T-cell (primary cell): ENCODE data around the gene CDK6. TPM values are rescaled to one million over a fixed set of nuclear protein-coding genes. Genes with fewer than 3 reads are reported as not detected.

Experiments
- ATAC-seq, 4 experiments: fragments of 200-7000 bp in 3 of 4; fragments of 150-1000 bp in 1 of 4; cut with Tn5 transposase; replicated peaks in 1 of 4; 1 replicate in 3 of 4; 2 replicates in 1 of 4; pipeline ENCODE4 v1.10.0; 2021; ENCODE audit warnings: moderate library complexity in 3 of 4, mild to moderate bottlenecking in 2 of 4, moderate number of reproducible peaks in 1 of 4
- CTCF ChIA-PET, 2 donors: fragments of 300-600 bp; sonication (Branson Sonifier 250); formaldehyde crosslinking; loops; one replicate each; lab custom pipeline; 2022; ENCODE audit warnings: antibody characterized with exemption in 2 of 2; lab: Charles Lee
- POLR2A ChIA-PET, 2 donors: fragments of 300-600 bp; sonication (Branson Sonifier 250); formaldehyde crosslinking; loops; one replicate each; lab custom pipeline; 2022; ENCODE audit warnings: antibody characterized with exemption in 2 of 2; lab: Charles Lee
- DNase-seq, 35 experiments: peaks; one replicate each; pipeline versions ENCODE4 v3.0.0 to v3.0.0-alpha.2; 2013 to 2023
- H3K27ac ChIP-seq: one replicate; pipeline ENCODE4 v1.5.1; 2013; ENCODE audit warnings: low read length
- H3K27me3 ChIP-seq, 2 experiments: replicated peaks in 1 of 2; 1 replicate in 1 of 2; 2 replicates in 1 of 2; pipeline versions ENCODE4 v1.6.1 to v1.7.0; 2013; ENCODE audit warnings: low read length in 1 of 2, mixed read lengths in 1 of 2; ENCODE audit not compliant: control insufficient read depth in 2 of 2, insufficient read depth in 2 of 2; ENCODE audit errors: extremely low read depth in 1 of 2
- H3K36me3 ChIP-seq, 2 donors: 1 replicate in 1 of 2; 2 replicates in 1 of 2; pipeline versions ENCODE4 v1.6.1 to v1.7.0; 2013; ENCODE audit warnings: low read length in 1 of 2; ENCODE audit not compliant: control insufficient read depth in 2 of 2, insufficient read depth in 1 of 2; ENCODE audit errors: extremely low read depth in 1 of 2
- H3K4me1 ChIP-seq, 2 experiments: 1 replicate in 1 of 2; 2 replicates in 1 of 2; pipeline versions ENCODE4 v1.6.1 to v1.7.0; 2013; ENCODE audit warnings: low read length in 2 of 2, mixed read lengths in 1 of 2; ENCODE audit not compliant: insufficient read depth in 2 of 2, control insufficient read depth in 1 of 2; ENCODE audit errors: extremely low read depth in 1 of 2
- H3K4me3 ChIP-seq, 2 donors: 1 replicate in 1 of 2; 2 replicates in 1 of 2; pipeline versions ENCODE4 v1.5.1 to v1.7.0; 2013; ENCODE audit warnings: mild to moderate bottlenecking in 2 of 2, low read length in 1 of 2, moderate library complexity in 1 of 2; ENCODE audit not compliant: control insufficient read depth in 1 of 2; ENCODE audit errors: extremely low read depth in 1 of 2
- H3K9me3 ChIP-seq: 2 replicates; pipeline ENCODE4 v1.7.0; 2013
- H3K27ac Mint-ChIP-seq, 2 donors: one replicate each; pipeline ENCODE4 v1.8.0; 2020 to 2021; ENCODE audit warnings: mild to moderate bottlenecking in 2 of 2, mixed read lengths in 2 of 2
- H3K27me3 Mint-ChIP-seq, 2 donors: one replicate each; pipeline ENCODE4 v1.8.0; 2021 to 2022; ENCODE audit warnings: mixed read lengths in 2 of 2
- H3K36me3 Mint-ChIP-seq: one replicate; pipeline ENCODE4 v1.8.0; 2021; ENCODE audit warnings: mixed read lengths
- H3K4me1 Mint-ChIP-seq, 3 donors: one replicate each; pipeline ENCODE4 v1.8.0; 2020 to 2022; ENCODE audit warnings: mixed read lengths in 3 of 3, mild to moderate bottlenecking in 1 of 3
- H3K4me3 Mint-ChIP-seq, 3 donors: one replicate each; pipeline ENCODE4 v1.8.0; 2020 to 2022; ENCODE audit warnings: mild to moderate bottlenecking in 3 of 3, mixed read lengths in 3 of 3, moderate library complexity in 3 of 3
- H3K9me3 Mint-ChIP-seq, 3 donors: one replicate each; pipeline ENCODE4 v1.8.0; 2020 to 2022; ENCODE audit warnings: mixed read lengths in 3 of 3
- WGBS: methylation state at CpG from one replicate; pipeline ENCODE4 v1.1.5; 2013; ENCODE audit warnings: missing lambda C conversion rate; ENCODE audit not compliant: insufficient coverage; 5-methylcytosine and 5-hydroxymethylcytosine counted together
- total RNA-seq, 35 experiments: library from RNA in 6 of 35; stranded (reverse) in 6 of 35; fragments of 120-200 nt in 1 of 35; gene quantifications; one replicate each; pipeline versions ENCODE4 v1.2.1 to v1.2.4 and lab custom pipeline; 2013 to 2026

The CDK6 gene
- total RNA-seq, 5 donors from 2014 or later (not counting 1 experiment from before 2014, with no cell fraction given) = 29.8 to 107 (median 43.9) TPM

GRCh38 chr7:92827464-92828120 lies 8.8 kb downstream of the CDK6 start:
- Histone ChIP-seq H3K9me3 (no peaks in the 10 kb centered on the region), H3K4me3 (no peak overlapping the region), H3K27ac (no peak overlapping the region), H3K36me3 (peaks cover 0 to 8% of the 10 kb centered on the region in 2 donors), H3K4me1 (peaks cover 17 to 42% of the 10 kb centered on the region in 2 experiments), H3K27me3 (no peaks in the 10 kb centered on the region)
- ChIA-PET POLR2A (no interaction called here), CTCF (interaction anchor here in 1 of 2 donors (1.0 kb wide), 1 partner anchor 207 kb away, joined by 3 read pairs; no protein-coding TSS in a partner anchor)
- no peak for DNase-seq
- H3K4me3 Mint-ChIP-seq = peak overlapping the region in 1 of 3 donors; percentile 44
- H3K4me1 Mint-ChIP-seq = peaks cover 73 to 93% (median 78%) of the 10 kb centered on the region in 3 donors
- no peaks in the 10 kb centered on the region for H3K9me3 Mint-ChIP-seq
- H3K27me3 Mint-ChIP-seq = no peaks in the 10 kb centered on the region
- peaks cover 25% of the 10 kb centered on the region for H3K36me3 Mint-ChIP-seq
- 86% methylated on average over 2 of the region's 3 CpGs for WGBS
- H3K27ac Mint-ChIP-seq = no peak overlapping the region
- ATAC-seq = no peak

- H3K4me1 Mint-ChIP-seq = peaks cover 61 to 85% (median 71%) of the 10 kb centered on the region in 3 donors
- ChIA-PET POLR2A (interaction anchor here in 1 of 2 donors (0.5 kb wide), 1 partner anchor 57 kb away, joined by 5 read pairs; no protein-coding TSS in a partner anchor), CTCF (no interaction called here)
- peaks cover 0 to 8% of the 10 kb centered on the region in 2 donors for H3K36me3 ChIP-seq
- no peaks in the 10 kb centered on the region for H3K9me3 Mint-ChIP-seq
- WGBS = 56% methylated on average over 1 of the region's 3 CpGs
- DNase-seq (no peak), ATAC-seq (no peak)
- H3K36me3 Mint-ChIP-seq = peaks cover 28% of the 10 kb centered on the region
- no peaks in the 10 kb centered on the region for H3K27me3 Mint-ChIP-seq
- no peak overlapping the region for H3K27ac ChIP-seq
- H3K4me1 ChIP-seq = peaks cover 11 to 33% of the 10 kb centered on the region in 2 experiments
- H3K27ac Mint-ChIP-seq = no peak overlapping the region
- H3K4me3 Mint-ChIP-seq = peak overlapping the region in 1 of 3 donors; percentile 44
- H3K4me3 ChIP-seq = no peak overlapping the region
- H3K9me3 ChIP-seq = no peaks in the 10 kb centered on the region
- no peaks in the 10 kb centered on the region for H3K27me3 ChIP-seq
These were observed 10.0 kb downstream of the CDK6 start for GRCh38 chr7:92826258-92826938.

- no peak overlapping the region for H3K4me3 ChIP-seq
- Mint-ChIP-seq H3K27me3 (no peaks in the 10 kb centered on the region), H3K4me3 (peak overlapping the region in 1 of 3 donors; percentile 11), H3K4me1 (peaks cover 55 to 80% (median 69%) of the 10 kb centered on the region in 3 donors), H3K27ac (no peak overlapping the region), H3K9me3 (peaks cover 3 to 4% (median 4%) of the 10 kb centered on the region in 3 donors), H3K36me3 (peaks cover 27% of the 10 kb centered on the region)
- no peak overlapping the region for H3K27ac ChIP-seq
- DNase-seq (no peak), ATAC-seq (no peak)
- H3K27me3 ChIP-seq = no peaks in the 10 kb centered on the region
- H3K9me3 ChIP-seq = no peaks in the 10 kb centered on the region
- WGBS = 60% methylated on average over 1 of the region's 3 CpGs
- CTCF ChIA-PET = interaction anchor here in 1 of 2 donors (0.9 kb wide), 1 partner anchor 8 kb away, joined by 4 read pairs; no protein-coding TSS in a partner anchor
- H3K4me1 ChIP-seq = peaks cover 4 to 19% of the 10 kb centered on the region in 2 experiments
- POLR2A ChIA-PET = interaction anchor here in 1 of 2 donors (0.7 kb wide), 1 partner anchor 296 kb away, joined by 4 read pairs; the partner anchor contains the start of gene RBM48
- H3K36me3 ChIP-seq = peaks cover 0 to 4% of the 10 kb centered on the region in 2 donors
These were observed 11.4 kb downstream of the CDK6 start for GRCh38 chr7:92824901-92825480.

- ChIA-PET CTCF (interaction anchor here in 1 of 2 donors (0.9 kb wide), 1 partner anchor 8 kb away, joined by 4 read pairs; no protein-coding TSS in a partner anchor), POLR2A (interaction anchor here in 1 of 2 donors (0.7 kb wide), 1 partner anchor 296 kb away, joined by 4 read pairs; the partner anchor contains the start of gene RBM48)
- no CpG with 5 or more reads among the region's 2 CpGs for WGBS
- Histone ChIP-seq H3K4me1 (peaks cover 3 to 14% of the 10 kb centered on the region in 2 experiments), H3K4me3 (no peak overlapping the region), H3K36me3 (peaks cover 0 to 2% of the 10 kb centered on the region in 2 donors), H3K27me3 (no peaks in the 10 kb centered on the region), H3K9me3 (no peaks in the 10 kb centered on the region), H3K27ac (no peak overlapping the region)
- Mint-ChIP-seq H3K36me3 (peaks cover 32% of the 10 kb centered on the region), H3K27ac (no peak overlapping the region), H3K9me3 (peaks cover 8 to 10% (median 9%) of the 10 kb centered on the region in 3 donors), H3K4me1 (peaks cover 53 to 80% (median 67%) of the 10 kb centered on the region in 3 donors), H3K4me3 (no peak overlapping the region), H3K27me3 (no peaks in the 10 kb centered on the region)
- no peak for ATAC-seq
- DNase-seq = no peak
These were observed 11.9 kb downstream of the CDK6 start for GRCh38 chr7:92824450-92824849.

- Histone ChIP-seq H3K27ac (no peak overlapping the region), H3K4me3 (no peak overlapping the region)
- WGBS = no CpG with 5 or more reads among the region's 1 CpG
These were observed 13.3 kb downstream of the CDK6 start for GRCh38 chr7:92823042-92823441.

More at GRCh38 chr7:92823042-92823441, 13.3 kb downstream of the CDK6 start:
- no peaks in the 10 kb centered on the region for H3K27me3 Mint-ChIP-seq
- no peak overlapping the region for H3K4me3 Mint-ChIP-seq
- H3K9me3 Mint-ChIP-seq = peaks cover 8 to 15% (median 9%) of the 10 kb centered on the region in 3 donors
- H3K36me3 ChIP-seq = peaks cover 0 to 2% of the 10 kb centered on the region in 2 donors
- H3K36me3 Mint-ChIP-seq = peaks cover 35% of the 10 kb centered on the region
- DNase-seq (no peak), ATAC-seq (no peak)
- POLR2A ChIA-PET = interaction anchor here (0.6 to 0.7 kb wide), 9 partner anchors 14 to 409 kb away, joined by 4 to 6 read pairs (median 5); partner anchors contain the start of gene VPS50 (in 1 of the 2)
- peaks cover 3 to 11% of the 10 kb centered on the region in 2 experiments for H3K4me1 ChIP-seq
- H3K4me1 Mint-ChIP-seq = peaks cover 56 to 80% (median 73%) of the 10 kb centered on the region in 3 donors
- no peak overlapping the region for H3K27ac Mint-ChIP-seq
- CTCF ChIA-PET = interaction anchor here (0.6 to 0.9 kb wide), 8 partner anchors 9 to 357 kb away, joined by 3 to 9 read pairs (median 5); no protein-coding TSS in a partner anchor
- no peaks in the 10 kb centered on the region for H3K9me3 ChIP-seq
- no peaks in the 10 kb centered on the region for H3K27me3 ChIP-seq
